DND-41 (cell line): ENCODE measurements around the gene HOXA13.

Source experiments
- EZH2 ChIP-seq: IDR thresholded peaks from 3 replicates; pipeline ENCODE4 v1.6.1; 2012; ENCODE audit warnings: borderline replicate concordance, low read depth, mild to moderate bottlenecking, moderate library complexity, low read length, inconsistent platforms; ENCODE audit not compliant: severe bottlenecking
- TF ChIP-seq, protein P1 (sequence below): IDR thresholded peaks from 2 replicates; pipeline ENCODE4 v1.5.1; 2012; ENCODE audit warnings: borderline replicate concordance, low read length, moderate library complexity, mild to moderate bottlenecking; ENCODE audit not compliant: poor library complexity, severe bottlenecking; ENCODE audit errors: extremely low read depth

GRCh38 chr7:27210441-27211083 is 10.7 kb upstream of the HOXA13 start:
- TF ChIP-seq, protein P1, sequence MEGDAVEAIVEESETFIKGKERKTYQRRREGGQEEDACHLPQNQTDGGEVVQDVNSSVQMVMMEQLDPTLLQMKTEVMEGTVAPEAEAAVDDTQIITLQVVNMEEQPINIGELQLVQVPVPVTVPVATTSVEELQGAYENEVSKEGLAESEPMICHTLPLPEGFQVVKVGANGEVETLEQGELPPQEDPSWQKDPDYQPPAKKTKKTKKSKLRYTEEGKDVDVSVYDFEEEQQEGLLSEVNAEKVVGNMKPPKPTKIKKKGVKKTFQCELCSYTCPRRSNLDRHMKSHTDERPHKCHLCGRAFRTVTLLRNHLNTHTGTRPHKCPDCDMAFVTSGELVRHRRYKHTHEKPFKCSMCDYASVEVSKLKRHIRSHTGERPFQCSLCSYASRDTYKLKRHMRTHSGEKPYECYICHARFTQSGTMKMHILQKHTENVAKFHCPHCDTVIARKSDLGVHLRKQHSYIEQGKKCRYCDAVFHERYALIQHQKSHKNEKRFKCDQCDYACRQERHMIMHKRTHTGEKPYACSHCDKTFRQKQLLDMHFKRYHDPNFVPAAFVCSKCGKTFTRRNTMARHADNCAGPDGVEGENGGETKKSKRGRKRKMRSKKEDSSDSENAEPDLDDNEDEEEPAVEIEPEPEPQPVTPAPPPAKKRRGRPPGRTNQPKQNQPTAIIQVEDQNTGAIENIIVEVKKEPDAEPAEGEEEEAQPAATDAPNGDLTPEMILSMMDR = peak; percentile 56
- TF ChIP-seq EZH2 = no peak
